Spleen (tissue), 7 donors: Measurements from ENCODE around the gene LCP1.

Source experiments
- POLR2A ChIP-seq, 3 donors: fragments of 450-650 bp; IDR thresholded peaks; one replicate each; pipeline ENCODE4 v1.5.1; 2017; ENCODE audit warnings: antibody characterized with exemption in 3 of 3, mild to moderate bottlenecking in 1 of 3
- TF ChIP-seq, protein P1 (sequence below), 11 experiments: fragments of 200-600 bp in 7 of 11; fragments of 450-650 bp in 4 of 11; sonication (generic) in 4 of 11; IDR thresholded peaks in 8 of 11; conservative IDR thresholded peaks in 3 of 11; 1 replicate in 7 of 11; 2 replicates in 4 of 11; pipeline versions ENCODE4 v1.4.0 to v1.8.0; 2016 to 2021; ENCODE audit warnings: antibody characterized with exemption in 11 of 11, inconsistent platforms in 4 of 11, mild to moderate bottlenecking in 1 of 11
- donor health status: DM: no; HTN: no; CAD: no; lungs with moderate emphysema.
- donor health status: DM: no; HTN: no; CAD: no.
- donor health status: DM: no; HTN: no; CAD: no.

DNA sequence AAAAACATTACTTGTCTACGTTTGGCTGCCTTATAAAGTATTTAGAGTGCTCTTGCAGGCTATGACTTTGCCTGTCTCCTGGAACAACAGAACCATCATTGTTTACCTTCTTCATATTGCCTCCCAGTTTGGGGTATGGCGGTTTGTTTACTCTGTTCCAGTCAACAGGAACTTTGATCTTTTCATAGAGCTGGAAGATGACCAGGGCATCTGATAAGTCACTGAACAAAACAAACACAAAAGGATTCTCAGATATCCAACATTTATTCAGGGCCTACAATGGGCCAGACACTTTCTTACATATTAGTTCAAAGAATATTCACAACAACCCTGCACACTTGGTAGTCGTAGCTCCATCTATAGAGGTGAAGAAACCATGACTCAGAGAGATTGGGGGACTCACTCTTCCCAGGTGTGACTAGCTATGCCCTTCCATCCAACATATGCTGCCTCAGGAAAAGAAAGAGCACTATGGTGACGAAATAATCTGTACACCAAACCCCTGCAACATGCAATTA lies 38.7 kb downstream of the LCP1 start:
- TF ChIP-seq POLR2A (IDR thresholded peaks at IDR 0.05): no peak
- TF ChIP-seq, protein P1, sequence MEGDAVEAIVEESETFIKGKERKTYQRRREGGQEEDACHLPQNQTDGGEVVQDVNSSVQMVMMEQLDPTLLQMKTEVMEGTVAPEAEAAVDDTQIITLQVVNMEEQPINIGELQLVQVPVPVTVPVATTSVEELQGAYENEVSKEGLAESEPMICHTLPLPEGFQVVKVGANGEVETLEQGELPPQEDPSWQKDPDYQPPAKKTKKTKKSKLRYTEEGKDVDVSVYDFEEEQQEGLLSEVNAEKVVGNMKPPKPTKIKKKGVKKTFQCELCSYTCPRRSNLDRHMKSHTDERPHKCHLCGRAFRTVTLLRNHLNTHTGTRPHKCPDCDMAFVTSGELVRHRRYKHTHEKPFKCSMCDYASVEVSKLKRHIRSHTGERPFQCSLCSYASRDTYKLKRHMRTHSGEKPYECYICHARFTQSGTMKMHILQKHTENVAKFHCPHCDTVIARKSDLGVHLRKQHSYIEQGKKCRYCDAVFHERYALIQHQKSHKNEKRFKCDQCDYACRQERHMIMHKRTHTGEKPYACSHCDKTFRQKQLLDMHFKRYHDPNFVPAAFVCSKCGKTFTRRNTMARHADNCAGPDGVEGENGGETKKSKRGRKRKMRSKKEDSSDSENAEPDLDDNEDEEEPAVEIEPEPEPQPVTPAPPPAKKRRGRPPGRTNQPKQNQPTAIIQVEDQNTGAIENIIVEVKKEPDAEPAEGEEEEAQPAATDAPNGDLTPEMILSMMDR (IDR thresholded peaks at IDR 0.05 in 8 of 11, conservative IDR thresholded peaks at IDR 0.05 in 3 of 11): no peak
